Muscle layer of colon (tissue), 2 donors: ENCODE measurements around the gene TMEM50B.

ENCODE experiments used
- H3K27ac ChIP-seq: one replicate; pipeline ENCODE4 v1.7.0; 2013; ENCODE audit warnings: low read depth, mild to moderate bottlenecking, low read length, moderate library complexity
- H3K27me3 ChIP-seq, 2 donors: one replicate each; pipeline ENCODE4 v1.7.0; 2013; ENCODE audit warnings: low read length in 2 of 2, mild to moderate bottlenecking in 2 of 2; ENCODE audit not compliant: insufficient read depth in 2 of 2, control insufficient read depth in 1 of 2
- H3K36me3 ChIP-seq: one replicate; pipeline ENCODE4 v1.7.0; 2013; ENCODE audit warnings: mild to moderate bottlenecking, low read length; ENCODE audit not compliant: insufficient read depth
- H3K4me1 ChIP-seq: one replicate; pipeline ENCODE4 v1.7.0; 2013; ENCODE audit warnings: mild to moderate bottlenecking, low read length; ENCODE audit not compliant: insufficient read depth
- H3K4me3 ChIP-seq, 2 donors: one replicate each; pipeline ENCODE4 v1.7.0; 2013; ENCODE audit warnings: low read length in 2 of 2, low read depth in 1 of 2, mild to moderate bottlenecking in 1 of 2, moderate library complexity in 1 of 2
- H3K9ac ChIP-seq: one replicate; pipeline ENCODE4 v1.7.0; 2013; ENCODE audit warnings: low read length
- H3K9me3 ChIP-seq: one replicate; pipeline ENCODE4 v1.7.0; 2013; ENCODE audit warnings: mild to moderate bottlenecking, low read length
- donor health status: abdominal sarcoma.
- donor health status: Adenocarcinoma of cecum.

TMEM50B gene

DNA sequence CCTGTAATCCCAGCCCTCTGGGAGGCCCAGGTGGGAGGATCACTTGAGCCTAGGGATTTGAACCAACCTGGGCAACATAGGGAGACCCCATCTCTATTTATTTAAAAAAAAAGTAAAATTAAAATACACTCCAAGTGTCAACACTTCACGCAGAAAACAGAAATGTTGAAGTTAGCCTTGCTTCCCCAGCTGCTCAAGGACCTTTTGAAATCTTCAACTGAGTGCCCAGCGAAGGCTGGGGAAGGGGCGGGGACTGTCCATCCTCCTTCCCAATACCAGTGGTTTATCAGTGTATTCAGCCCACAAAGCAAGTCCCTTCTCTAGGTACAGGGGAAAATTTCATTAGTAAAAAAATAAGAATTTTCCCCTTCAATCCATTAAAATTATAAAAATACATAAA lies 14.0 kb upstream of the TMEM50B start:
- H3K4me1 ChIP-seq, result no peaks in the 10 kb centered on the region
- no peak overlapping the region for H3K4me3 ChIP-seq
- no peaks in the 10 kb centered on the region for H3K36me3 ChIP-seq
- no peaks in the 10 kb centered on the region for H3K27me3 ChIP-seq
- H3K9ac ChIP-seq, result no peak overlapping the region
- no peak overlapping the region for H3K27ac ChIP-seq
- no peaks in the 10 kb centered on the region for H3K9me3 ChIP-seq

GRCh38 chr21:33492571-33492970 lies 12.8 kb upstream of the TMEM50B start:
- no peaks in the 10 kb centered on the region for H3K9me3 ChIP-seq
- H3K4me1 ChIP-seq, result no peaks in the 10 kb centered on the region
- H3K36me3 ChIP-seq, result no peaks in the 10 kb centered on the region
- H3K27ac ChIP-seq, result no peak overlapping the region
- H3K9ac ChIP-seq, result no peak overlapping the region
- no peak overlapping the region for H3K4me3 ChIP-seq
- no peaks in the 10 kb centered on the region for H3K27me3 ChIP-seq

DNA sequence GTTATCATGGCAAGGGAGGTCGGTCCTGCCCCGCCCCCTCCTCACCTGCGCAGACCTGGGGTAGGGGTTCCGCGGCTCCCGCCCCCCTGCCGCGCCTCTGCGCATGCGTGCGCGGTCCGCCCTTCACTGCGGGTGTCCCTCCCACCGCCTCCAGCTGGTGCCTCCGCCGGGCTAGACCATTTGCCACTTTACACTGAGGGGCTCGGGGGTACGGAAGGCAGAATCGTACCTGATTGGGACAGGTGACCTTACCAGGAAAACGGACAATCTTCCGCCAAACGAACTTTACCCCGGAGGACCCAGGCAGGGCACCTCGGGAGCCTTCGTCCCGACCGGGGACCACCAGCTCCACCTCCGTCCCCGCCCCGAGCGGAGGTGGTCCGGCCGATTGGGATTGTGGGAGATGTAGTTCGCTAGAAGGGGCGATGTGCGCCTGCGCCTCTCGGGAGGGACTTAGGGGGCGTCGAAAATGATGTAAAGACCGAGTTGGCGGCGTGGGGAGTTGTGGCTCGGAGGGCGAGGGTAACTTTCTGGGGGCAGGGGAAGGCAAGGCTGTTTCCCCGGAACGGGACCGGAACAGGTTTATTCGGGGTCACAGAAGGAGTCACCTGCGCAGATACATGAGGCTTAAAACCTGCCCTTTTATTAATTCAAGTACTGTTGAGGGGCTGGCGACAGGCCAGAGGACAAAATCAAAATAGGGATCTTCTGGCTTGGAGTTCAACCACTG lies 11.8 kb upstream of the TMEM50B start, which contains the start of gene DNAJC28:
Gene DNAJC28, minus strand, starts transcription at position 344 of the 730 bp plus-strand sequence. CDS start 2,323 bp downstream, outside the sequence.
- no peaks in the 10 kb centered on the region for H3K9me3 ChIP-seq
- no peaks in the 10 kb centered on the region for H3K36me3 ChIP-seq
- no peaks in the 10 kb centered on the region for H3K4me1 ChIP-seq
- H3K27ac ChIP-seq, result peak within 1 kb of the TSS; percentile 77
- H3K4me3 ChIP-seq, result peak within 1 kb of the TSS; percentile 72 to 84
- no peaks in the 10 kb centered on the region for H3K27me3 ChIP-seq
- H3K9ac ChIP-seq, result peak within 1 kb of the TSS; percentile 18

GRCh38 chr21:33490991-33491372 lies 11.2 kb upstream of the TMEM50B start:
- peak overlapping the region; percentile 77 for H3K27ac ChIP-seq
- peak overlapping the region; percentile 18 for H3K9ac ChIP-seq
- peak overlapping the region; percentile 72 to 84 for H3K4me3 ChIP-seq
- no peaks in the 10 kb centered on the region for H3K36me3 ChIP-seq
- H3K4me1 ChIP-seq, result no peaks in the 10 kb centered on the region
- no peaks in the 10 kb centered on the region for H3K9me3 ChIP-seq
- H3K27me3 ChIP-seq, result no peaks in the 10 kb centered on the region

DNA sequence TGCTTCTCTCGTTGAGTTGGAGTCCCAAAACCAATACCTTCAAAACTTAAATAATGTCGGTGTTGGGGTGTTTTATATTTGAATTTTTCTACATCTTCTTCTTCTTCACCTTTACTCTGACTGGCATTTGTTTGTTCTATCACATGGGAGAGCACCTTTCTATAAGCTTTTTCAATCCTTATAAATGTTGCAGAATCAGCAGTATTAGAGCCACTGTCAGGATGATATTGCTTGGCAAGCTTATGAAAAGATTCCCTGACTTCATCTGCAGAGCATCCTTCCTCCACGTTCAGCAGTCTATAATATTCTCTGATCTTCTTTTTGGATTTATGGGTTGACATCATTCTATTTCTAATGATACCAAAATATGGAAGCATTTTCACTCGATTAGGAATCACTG lies 9.2 kb upstream of the TMEM50B start:
- Histone ChIP-seq H3K4me1 (no peaks in the 10 kb centered on the region), H3K9me3 (no peaks in the 10 kb centered on the region), H3K27ac (no peak overlapping the region), H3K36me3 (no peaks in the 10 kb centered on the region), H3K4me3 (no peak overlapping the region), H3K9ac (no peak overlapping the region), H3K27me3 (no peaks in the 10 kb centered on the region)

DNA sequence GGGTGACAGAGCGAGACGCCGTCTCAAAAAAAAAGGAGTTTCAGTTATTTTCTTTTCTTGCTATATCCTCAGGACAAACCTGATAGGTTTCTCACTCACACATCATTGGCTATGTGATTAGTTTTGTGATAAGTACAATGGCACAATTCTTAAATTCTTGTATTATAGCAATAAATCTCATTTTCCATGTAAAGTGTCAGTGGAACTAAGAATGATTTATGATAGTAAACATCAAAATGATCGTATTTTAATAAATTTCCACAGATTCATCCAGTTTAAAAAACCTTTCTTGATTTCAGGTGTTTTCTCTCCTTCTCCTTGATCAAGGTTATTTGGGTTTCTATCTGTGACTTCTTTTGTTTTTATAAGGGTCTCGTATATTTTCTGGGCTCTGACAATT lies 8.2 kb upstream of the TMEM50B start:
- no peak overlapping the region for H3K4me3 ChIP-seq
- H3K27me3 ChIP-seq, result no peaks in the 10 kb centered on the region
- no peaks in the 10 kb centered on the region for H3K9me3 ChIP-seq
- no peak overlapping the region for H3K27ac ChIP-seq
- no peaks in the 10 kb centered on the region for H3K4me1 ChIP-seq
- no peaks in the 10 kb centered on the region for H3K36me3 ChIP-seq
- no peak overlapping the region for H3K9ac ChIP-seq

- Histone ChIP-seq H3K4me1 (peaks cover 13% of the 10 kb centered on the region), H3K9me3 (no peaks in the 10 kb centered on the region), H3K36me3 (no peaks in the 10 kb centered on the region), H3K9ac (no peak overlapping the region), H3K4me3 (no peak overlapping the region), H3K27me3 (no peaks in the 10 kb centered on the region), H3K27ac (no peak overlapping the region)
Measured at GRCh38 chr21:33481314-33481943, 1.7 kb upstream of the TMEM50B start.

DNA sequence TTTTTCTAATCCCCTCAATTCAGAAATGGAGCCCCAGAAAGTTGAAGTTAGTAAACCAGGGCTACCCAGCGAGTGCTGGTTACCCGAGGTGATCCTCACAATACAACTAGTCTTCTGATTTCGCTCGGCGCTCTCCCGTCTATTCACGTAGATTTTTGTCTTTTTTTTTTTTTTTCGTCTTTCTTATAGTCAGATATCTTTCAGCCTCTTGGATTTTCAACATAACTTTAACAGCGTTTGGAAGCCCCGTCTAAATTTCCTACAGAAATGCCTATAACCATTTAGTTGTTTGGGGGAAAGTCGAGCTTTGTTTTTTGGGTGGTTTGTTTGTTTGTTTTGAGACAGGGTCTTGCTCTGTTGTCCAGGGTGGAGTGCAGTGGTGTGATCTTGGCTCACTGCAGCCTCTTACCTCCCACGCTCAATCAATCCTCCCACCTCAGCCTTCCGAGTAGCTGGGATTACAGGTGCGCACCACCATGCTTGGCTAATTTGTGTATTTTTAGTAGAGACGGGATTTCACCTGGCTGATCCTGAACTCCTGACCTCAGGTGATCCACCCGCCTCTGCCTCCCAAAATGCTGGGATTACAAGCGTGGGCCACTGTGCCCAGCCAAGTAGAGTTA lies 818 bp upstream of the TMEM50B start:
- Histone ChIP-seq H3K9me3 (no peaks in the 10 kb centered on the region), H3K27me3 (no peaks in the 10 kb centered on the region), H3K27ac (peak overlapping the region; percentile 92), H3K4me3 (peak overlapping the region; percentile 79 to 83), H3K4me1 (peaks cover 13% of the 10 kb centered on the region), H3K36me3 (no peaks in the 10 kb centered on the region), H3K9ac (peak overlapping the region; percentile 95)

DNA sequence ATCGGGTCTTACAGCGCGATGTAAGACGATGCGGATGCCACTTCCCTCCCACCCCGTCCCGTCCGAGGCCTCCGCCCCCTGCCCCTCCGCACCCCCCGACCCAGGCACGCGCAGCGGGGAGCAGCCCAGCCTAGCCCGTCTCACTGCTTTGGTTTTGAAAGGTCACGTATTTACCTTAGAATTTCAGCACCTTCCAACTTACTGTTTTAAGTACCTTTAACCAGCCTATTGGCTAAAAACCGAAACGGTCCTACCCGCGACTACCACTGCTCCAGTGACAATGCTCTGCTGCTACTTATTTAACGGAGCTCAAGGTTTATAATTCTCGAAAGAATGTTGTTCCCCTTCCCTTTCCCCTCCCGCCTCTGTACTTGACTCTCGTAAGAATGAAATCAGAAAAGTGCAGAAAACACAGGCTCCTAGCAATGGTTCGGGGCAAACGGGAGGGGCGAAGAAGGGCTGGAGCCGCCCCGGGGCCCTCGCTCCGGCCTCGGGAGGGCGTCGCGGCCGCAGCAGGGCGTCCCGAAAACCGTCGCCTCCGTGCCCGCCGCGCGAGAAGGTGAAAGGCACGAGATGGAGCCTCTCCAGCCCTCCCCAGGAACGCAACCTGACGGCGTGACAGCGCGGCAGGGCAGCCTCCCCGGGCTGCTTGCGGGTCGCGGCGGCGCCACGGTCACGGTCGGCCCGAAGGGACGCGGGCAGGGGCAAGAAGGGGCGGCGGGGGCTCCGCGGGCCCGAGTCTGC lies 667 bp downstream of the TMEM50B start:
- H3K36me3 ChIP-seq, result no peaks in the 10 kb centered on the region
- peak overlapping the region; percentile 77 for H3K27ac ChIP-seq
- peak overlapping the region; percentile 84 for H3K9ac ChIP-seq
- peak overlapping the region; percentile 65 to 85 for H3K4me3 ChIP-seq
- peaks cover 13% of the 10 kb centered on the region for H3K4me1 ChIP-seq
- no peaks in the 10 kb centered on the region for H3K9me3 ChIP-seq
- no peaks in the 10 kb centered on the region for H3K27me3 ChIP-seq

GRCh38 chr21:33478182-33478581 lies 1.6 kb downstream of the TMEM50B start:
- no peaks in the 10 kb centered on the region for H3K27me3 ChIP-seq
- H3K27ac ChIP-seq, result peak overlapping the region; percentile 77
- no peaks in the 10 kb centered on the region for H3K36me3 ChIP-seq
- H3K9me3 ChIP-seq, result no peaks in the 10 kb centered on the region
- peak overlapping the region; percentile 84 for H3K9ac ChIP-seq
- H3K4me3 ChIP-seq, result peak overlapping the region; percentile 65 to 85
- peaks cover 13% of the 10 kb centered on the region for H3K4me1 ChIP-seq

GRCh38 chr21:33477066-33477465 lies 2.7 kb downstream of the TMEM50B start:
- no peaks in the 10 kb centered on the region for H3K27me3 ChIP-seq
- no peaks in the 10 kb centered on the region for H3K9me3 ChIP-seq
- H3K27ac ChIP-seq, result no peak overlapping the region
- no peaks in the 10 kb centered on the region for H3K36me3 ChIP-seq
- H3K9ac ChIP-seq, result no peak overlapping the region
- H3K4me1 ChIP-seq, result peaks cover 13% of the 10 kb centered on the region
- H3K4me3 ChIP-seq, result no peak overlapping the region
